CD4-positive, alpha-beta T cell treated with Interferon gamma for 1 hour (primary cell): ENCODE data around the gene EPHA2.

Source experiments
- DNase-seq: peaks from one replicate; pipeline ENCODE4 v3.0.0-alpha.2; 2020

EPHA2 gene

GRCh38 chr1:16133007-16133961, 22.6 kb downstream of the EPHA2 start:
- no peak for DNase-seq

- no peak for DNase-seq
Measured at GRCh38 chr1:16132325-16132785, 23.5 kb downstream of the EPHA2 start.

- DNase-seq = no peak
Measured at GRCh38 chr1:16131636-16132324, 24.1 kb downstream of the EPHA2 start.

GRCh38 chr1:16130827-16131226, 25.0 kb downstream of the EPHA2 start:
- DNase-seq = no peak

GRCh38 chr1:16129921-16130543, 25.8 kb downstream of the EPHA2 start:
- no peak for DNase-seq

GRCh38 chr1:16129316-16129715, 26.6 kb downstream of the EPHA2 start:
- no peak for DNase-seq

- DNase-seq = no peak
Measured at GRCh38 chr1:16128338-16128741, 27.5 kb downstream of the EPHA2 start.

- DNase-seq = no peak
Measured at GRCh38 chr1:16127676-16128337, 28.1 kb downstream of the EPHA2 start.

- no peak for DNase-seq
Measured at GRCh38 chr1:16126743-16127515, 28.9 kb downstream of the EPHA2 start.

- DNase-seq = no peak
Measured at GRCh38 chr1:16126160-16126559, 29.7 kb downstream of the EPHA2 start.

GRCh38 chr1:16125483-16125882, 30.4 kb downstream of the EPHA2 start:
- no peak for DNase-seq

- DNase-seq = no peak
Measured at GRCh38 chr1:16125088-16125470, 30.8 kb downstream of the EPHA2 start.

GRCh38 chr1:16124377-16125087, 31.3 kb downstream of the EPHA2 start:
- DNase-seq = no peak

- no peak for DNase-seq
Measured at GRCh38 chr1:16122916-16123315, 33.0 kb downstream of the EPHA2 start.

GRCh38 chr1:16122350-16122881, 33.5 kb downstream of the EPHA2 start:
- no peak for DNase-seq

- DNase-seq = no peak
Measured at GRCh38 chr1:16120940-16121410, 34.9 kb downstream of the EPHA2 start.

- no peak for DNase-seq
Measured at GRCh38 chr1:16120407-16120806, 35.5 kb downstream of the EPHA2 start.

GRCh38 chr1:16119926-16120325, 35.9 kb downstream of the EPHA2 start:
- DNase-seq = no peak

GRCh38 chr1:16119504-16119903, 36.4 kb downstream of the EPHA2 start:
- DNase-seq = no peak

- DNase-seq = no peak
Measured at GRCh38 chr1:16118706-16119105, 37.2 kb downstream of the EPHA2 start.

- no peak for DNase-seq
Measured at GRCh38 chr1:16117936-16118335, 37.9 kb downstream of the EPHA2 start.
